ENCODE data around the gene NAIF1.
"Not testable (repeated sequence)": the region's sequence is repeated elsewhere in the genome, so short reads cannot be mapped to it uniquely, and the experiment has no call there.

DNA sequence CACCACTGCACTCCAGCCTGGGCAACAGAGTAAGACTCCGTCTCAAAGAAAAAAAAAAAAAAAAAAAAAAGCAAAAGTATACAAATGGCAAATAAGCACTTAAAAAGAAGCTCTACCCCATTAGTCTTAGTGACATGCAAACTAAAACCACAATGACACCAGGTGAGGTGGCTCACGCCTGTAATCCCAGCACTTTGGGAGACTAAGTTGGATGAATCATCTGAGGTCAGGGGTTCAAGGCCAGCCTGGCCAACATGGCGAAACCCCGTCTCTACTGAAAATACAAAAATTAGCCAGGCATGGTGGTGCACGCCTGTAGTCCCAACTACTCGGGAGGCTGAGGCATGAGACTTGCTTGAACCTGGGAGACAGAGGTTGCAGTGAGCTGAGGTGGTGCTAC, 21.7 kb downstream of the NAIF1 start:
- TF ChIP-seq, protein P1, sequence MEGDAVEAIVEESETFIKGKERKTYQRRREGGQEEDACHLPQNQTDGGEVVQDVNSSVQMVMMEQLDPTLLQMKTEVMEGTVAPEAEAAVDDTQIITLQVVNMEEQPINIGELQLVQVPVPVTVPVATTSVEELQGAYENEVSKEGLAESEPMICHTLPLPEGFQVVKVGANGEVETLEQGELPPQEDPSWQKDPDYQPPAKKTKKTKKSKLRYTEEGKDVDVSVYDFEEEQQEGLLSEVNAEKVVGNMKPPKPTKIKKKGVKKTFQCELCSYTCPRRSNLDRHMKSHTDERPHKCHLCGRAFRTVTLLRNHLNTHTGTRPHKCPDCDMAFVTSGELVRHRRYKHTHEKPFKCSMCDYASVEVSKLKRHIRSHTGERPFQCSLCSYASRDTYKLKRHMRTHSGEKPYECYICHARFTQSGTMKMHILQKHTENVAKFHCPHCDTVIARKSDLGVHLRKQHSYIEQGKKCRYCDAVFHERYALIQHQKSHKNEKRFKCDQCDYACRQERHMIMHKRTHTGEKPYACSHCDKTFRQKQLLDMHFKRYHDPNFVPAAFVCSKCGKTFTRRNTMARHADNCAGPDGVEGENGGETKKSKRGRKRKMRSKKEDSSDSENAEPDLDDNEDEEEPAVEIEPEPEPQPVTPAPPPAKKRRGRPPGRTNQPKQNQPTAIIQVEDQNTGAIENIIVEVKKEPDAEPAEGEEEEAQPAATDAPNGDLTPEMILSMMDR (IDR thresholded peaks at IDR 0.05; ENCODE audit: poor library complexity, severe bottlenecking) = not testable (repeated sequence)
- not testable (repeated sequence) for TF ChIP-seq EP300 (conservative IDR thresholded peaks at IDR 0.05; ENCODE audit: poor library complexity, severe bottlenecking); SMC3 (conservative IDR thresholded peaks at IDR 0.05; ENCODE audit: poor library complexity); TAF1 (IDR thresholded peaks at IDR 0.05; ENCODE audit: low read depth); EZH2 (IDR thresholded peaks at IDR 0.05; ENCODE audit: borderline replicate concordance, insufficient read depth, low read length, poor library complexity, severe bottlenecking); POLR2AphosphoS5 (IDR thresholded peaks at IDR 0.05); MXI1 (conservative IDR thresholded peaks at IDR 0.05; ENCODE audit: poor library complexity, severe bottlenecking); RAD21 (conservative IDR thresholded peaks at IDR 0.05); REST (IDR thresholded peaks at IDR 0.05; ENCODE audit: borderline replicate concordance)
